HEK293 (cell line): ENCODE data around the gene LMOD3.

Experiments used
- CTCF ChIA-PET: fragments of 350-600 bp; formaldehyde crosslinking; extraction: SDS; loops from one replicate; lab custom pipeline; 2021; ENCODE audit warnings: antibody characterized with exemption; lab: Yijun Ruan, JAX
- POLR2A ChIA-PET: fragments of 300-600 bp; formaldehyde crosslinking; extraction: SDS; loops from one replicate; lab custom pipeline; 2020; ENCODE audit warnings: antibody characterized with exemption, inconsistent platforms; lab: Yijun Ruan, JAX
- H3K27ac ChIP-seq: fragments of 200-500 bp; sonication (Bioruptor generic); 2 replicates; pipeline ENCODE4 v1.5.1; 2014; ENCODE audit warnings: low read depth, low read length, control low read depth, inconsistent platforms; ENCODE audit errors: extremely low read depth
- H3K36me3 ChIP-seq, 2 experiments: fragments of 200-500 bp in 1 of 2; sonication (Bioruptor generic) in 1 of 2; 1 replicate in 1 of 2; 2 replicates in 1 of 2; pipeline ENCODE4 v1.5.1; 2014 to 2017; ENCODE audit warnings: inconsistent platforms in 2 of 2, low read length in 2 of 2; ENCODE audit not compliant: control insufficient read depth in 2 of 2, insufficient read depth in 1 of 2
- H3K4me1 ChIP-seq: fragments of 200-500 bp; sonication (Bioruptor generic); 2 replicates; pipeline ENCODE4 v1.5.1; 2014; ENCODE audit warnings: mild to moderate bottlenecking, low read length, inconsistent platforms; ENCODE audit not compliant: control insufficient read depth, insufficient read depth
- H3K4me3 ChIP-seq: 2 replicates; pipeline ENCODE4 v1.5.1; 2011; ENCODE audit warnings: low read depth, mild to moderate bottlenecking, control low read depth, low read length, moderate library complexity
- H3K9me3 ChIP-seq: fragments of 200-500 bp; sonication (Bioruptor generic); 2 replicates; pipeline ENCODE4 v1.5.1; 2014; ENCODE audit warnings: low read depth, low read length, inconsistent platforms; ENCODE audit not compliant: control insufficient read depth, insufficient read depth
- BCL11A ChIP-seq: fragments of 450-650 bp; formaldehyde crosslinking; IDR thresholded peaks from 2 replicates; pipeline ENCODE4 v1.5.1; 2016; ENCODE audit warnings: low read depth, missing biosample characterization, missing genetic modification characterization
- ELK4 ChIP-seq: IDR thresholded peaks from 2 replicates; pipeline ENCODE4 v1.6.1; 2011; ENCODE audit warnings: mild to moderate bottlenecking, low read depth, low read length, borderline replicate concordance
- GLI2 ChIP-seq: fragments of 450-650 bp; formaldehyde crosslinking; IDR thresholded peaks from 2 replicates; pipeline ENCODE4; 2017; ENCODE audit warnings: missing biosample characterization, missing genetic modification characterization, low read depth, borderline replicate concordance
- KLF8 ChIP-seq: fragments of 450-650 bp; formaldehyde crosslinking; IDR thresholded peaks from 2 replicates; pipeline ENCODE4 v1.5.1; 2016; ENCODE audit warnings: missing biosample characterization, missing genetic modification characterization
- OSR2 ChIP-seq: fragments of 450-650 bp; formaldehyde crosslinking; IDR thresholded peaks from 2 replicates; pipeline ENCODE4 v1.5.1; 2016; ENCODE audit warnings: missing biosample characterization, missing genetic modification characterization
- PBX3 ChIP-seq: sonication (generic); formaldehyde crosslinking; IDR thresholded peaks from 2 replicates; pipeline ENCODE4 v1.8.1; 2022; ENCODE audit warnings: mild to moderate bottlenecking, moderate library complexity, missing genetic modification reagents
- PRDM1 ChIP-seq: fragments of 450-650 bp; formaldehyde crosslinking; IDR thresholded peaks from 2 replicates; pipeline ENCODE4; 2016; ENCODE audit warnings: missing biosample characterization, missing genetic modification characterization
- ZBTB20 ChIP-seq: fragments of 450-650 bp; formaldehyde crosslinking; IDR thresholded peaks from 2 replicates; pipeline ENCODE4 v1.5.1; 2016; ENCODE audit warnings: missing biosample characterization, missing genetic modification characterization
- ZIC2 ChIP-seq: fragments of 450-650 bp; formaldehyde crosslinking; IDR thresholded peaks from 2 replicates; pipeline ENCODE4 v1.5.1; 2016; ENCODE audit warnings: missing biosample characterization, missing genetic modification characterization
- ZNF10 ChIP-seq: fragments of 450-650 bp; formaldehyde crosslinking; IDR thresholded peaks from 2 replicates; pipeline ENCODE4 v1.5.1; 2017; ENCODE audit warnings: missing biosample characterization, missing genetic modification characterization
- ZNF112 ChIP-seq: fragments of 450-650 bp; formaldehyde crosslinking; IDR thresholded peaks from 2 replicates; pipeline ENCODE4 v1.5.0; 2017; ENCODE audit warnings: missing biosample characterization, missing genetic modification characterization
- ZNF114 ChIP-seq: fragments of 450-650 bp; formaldehyde crosslinking; IDR thresholded peaks from 2 replicates; pipeline ENCODE4 v1.5.0; 2017; ENCODE audit warnings: missing biosample characterization, missing genetic modification characterization
- ZNF248 ChIP-seq: fragments of 450-650 bp; formaldehyde crosslinking; IDR thresholded peaks from 2 replicates; pipeline ENCODE4 v1.5.1; 2017; ENCODE audit warnings: missing biosample characterization, missing genetic modification characterization
- ZNF302 ChIP-seq: fragments of 450-650 bp; formaldehyde crosslinking; IDR thresholded peaks from 2 replicates; pipeline ENCODE4 v1.5.1; 2016; ENCODE audit warnings: missing biosample characterization, missing genetic modification characterization, low read depth
- ZNF416 ChIP-seq: fragments of 450-650 bp; formaldehyde crosslinking; IDR thresholded peaks from 2 replicates; pipeline ENCODE4 v1.5.1; 2016; ENCODE audit warnings: missing biosample characterization, missing genetic modification characterization
- ZNF510 ChIP-seq: fragments of 450-650 bp; formaldehyde crosslinking; IDR thresholded peaks from 2 replicates; pipeline ENCODE4 v1.5.1; 2018; ENCODE audit warnings: mild to moderate bottlenecking, missing genetic modification characterization, missing biosample characterization; ENCODE audit not compliant: insufficient replicate concordance
- ZNF514 ChIP-seq: fragments of 450-650 bp; formaldehyde crosslinking; IDR thresholded peaks from 2 replicates; pipeline ENCODE4 v1.5.1; 2016; ENCODE audit warnings: missing biosample characterization, missing genetic modification characterization
- ZNF555 ChIP-seq: fragments of 450-650 bp; formaldehyde crosslinking; conservative IDR thresholded peaks from 2 replicates; pipeline ENCODE4 v1.5.1; 2017; ENCODE audit warnings: missing biosample characterization, mild to moderate bottlenecking, missing genetic modification characterization, inconsistent platforms
- ZNF571 ChIP-seq: fragments of 450-650 bp; formaldehyde crosslinking; IDR thresholded peaks from 2 replicates; pipeline ENCODE4 v1.5.0; 2017; ENCODE audit warnings: missing biosample characterization, missing genetic modification characterization
- ZSCAN30 ChIP-seq: fragments of 450-650 bp; IDR thresholded peaks from 2 replicates; pipeline ENCODE4 v1.5.1; 2018; ENCODE audit warnings: missing biosample characterization, mild to moderate bottlenecking, missing genetic modification characterization, moderate library complexity
- TF ChIP-seq, protein P1 (sequence below): fragments of 450-650 bp; formaldehyde crosslinking; IDR thresholded peaks from 2 replicates; pipeline ENCODE4 v1.5.1; 2016; ENCODE audit warnings: missing biosample characterization, missing genetic modification characterization, borderline replicate concordance

LMOD3 gene

DNA sequence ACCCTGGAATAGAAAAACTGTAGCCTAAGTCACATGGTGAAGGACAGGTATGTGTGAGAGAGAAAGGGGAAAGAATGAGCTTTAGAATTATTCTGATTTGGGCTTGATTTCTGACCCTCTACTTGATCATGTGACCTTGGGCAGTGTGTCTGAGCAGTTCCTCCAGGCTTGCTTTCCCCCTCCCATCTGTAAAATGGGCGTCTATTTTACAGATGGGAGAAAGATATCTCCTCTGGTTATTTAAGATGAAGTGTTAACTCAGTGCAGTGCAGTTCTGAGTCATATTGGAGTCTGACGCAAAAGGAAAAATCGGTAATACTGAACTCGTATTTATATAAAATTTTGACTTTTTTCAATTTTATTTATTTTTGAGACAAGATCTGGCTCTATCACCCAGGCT, 38.1 kb upstream of the LMOD3 start:
- TF ChIP-seq PBX3 (CRISPR knock-in tag) (no peak), ZNF514 (tag by site-specific recombination) (no peak), ZNF416 (tag by site-specific recombination) (no peak)
- Histone ChIP-seq H3K27ac (no peak overlapping the region), H3K4me1 (no peaks in the 10 kb centered on the region), H3K36me3 (no peaks in the 10 kb centered on the region), H3K4me3 (no peak overlapping the region), H3K9me3 (no peaks in the 10 kb centered on the region)
- ChIA-PET CTCF (interaction anchor here (0.7 to 6.2 kb wide), 14 partner anchors 35 to 603 kb away, joined by 3 to 173 read pairs (median 6); no protein-coding TSS in a partner anchor), POLR2A (interaction anchor here (0.9 kb wide), 1 partner anchor 145 kb away, joined by 3 read pairs; no protein-coding TSS in a partner anchor)

- H3K9me3 ChIP-seq = no peaks in the 10 kb centered on the region
- no peaks in the 10 kb centered on the region for H3K36me3 ChIP-seq
- H3K4me3 ChIP-seq = no peak overlapping the region
- CTCF ChIA-PET = interaction anchor here (0.6 to 6.2 kb wide), 9 partner anchors 40 to 279 kb away, joined by 3 to 173 read pairs (median 5); no protein-coding TSS in a partner anchor
- no peaks in the 10 kb centered on the region for H3K4me1 ChIP-seq
- POLR2A ChIA-PET = interaction anchor here (0.9 kb wide), 1 partner anchor 145 kb away, joined by 3 read pairs; no protein-coding TSS in a partner anchor
- TF ChIP-seq OSR2 (no peak), KLF8 (tag by site-specific recombination) (no peak), ELK4 (no peak), ZNF302 (tag by site-specific recombination) (no peak), ZNF112 (tag by site-specific recombination) (no peak), ZNF571 (tag by site-specific recombination) (no peak), ZSCAN30 (tag by site-specific recombination) (no peak), BCL11A (tag by site-specific recombination) (no peak), ZIC2 (tag by site-specific recombination) (no peak), ZNF510 (no peak), ZNF248 (tag by site-specific recombination) (no peak)
- H3K27ac ChIP-seq = no peak overlapping the region
These were observed 37.7 kb upstream of the LMOD3 start for GRCh38 chr3:69160107-69160506.

GRCh38 chr3:69149586-69149985, 27.2 kb upstream of the LMOD3 start:
- CTCF ChIA-PET = interaction anchor here (0.7 kb wide), 1 partner anchor 600 kb away, joined by 3 read pairs; no protein-coding TSS in a partner anchor
- POLR2A ChIA-PET = no interaction called here

More at GRCh38 chr3:69149586-69149985, 27.2 kb upstream of the LMOD3 start:
- no peak overlapping the region for H3K4me3 ChIP-seq
- no peaks in the 10 kb centered on the region for H3K9me3 ChIP-seq
- TF ChIP-seq ZBTB20 (tag by site-specific recombination) (no peak), ZNF10 (no peak), ZNF555 (tag by site-specific recombination) (no peak), PRDM1 (tag by site-specific recombination) (no peak), ZNF114 (tag by site-specific recombination) (no peak), GLI2 (no peak)
- TF ChIP-seq, protein P1, sequence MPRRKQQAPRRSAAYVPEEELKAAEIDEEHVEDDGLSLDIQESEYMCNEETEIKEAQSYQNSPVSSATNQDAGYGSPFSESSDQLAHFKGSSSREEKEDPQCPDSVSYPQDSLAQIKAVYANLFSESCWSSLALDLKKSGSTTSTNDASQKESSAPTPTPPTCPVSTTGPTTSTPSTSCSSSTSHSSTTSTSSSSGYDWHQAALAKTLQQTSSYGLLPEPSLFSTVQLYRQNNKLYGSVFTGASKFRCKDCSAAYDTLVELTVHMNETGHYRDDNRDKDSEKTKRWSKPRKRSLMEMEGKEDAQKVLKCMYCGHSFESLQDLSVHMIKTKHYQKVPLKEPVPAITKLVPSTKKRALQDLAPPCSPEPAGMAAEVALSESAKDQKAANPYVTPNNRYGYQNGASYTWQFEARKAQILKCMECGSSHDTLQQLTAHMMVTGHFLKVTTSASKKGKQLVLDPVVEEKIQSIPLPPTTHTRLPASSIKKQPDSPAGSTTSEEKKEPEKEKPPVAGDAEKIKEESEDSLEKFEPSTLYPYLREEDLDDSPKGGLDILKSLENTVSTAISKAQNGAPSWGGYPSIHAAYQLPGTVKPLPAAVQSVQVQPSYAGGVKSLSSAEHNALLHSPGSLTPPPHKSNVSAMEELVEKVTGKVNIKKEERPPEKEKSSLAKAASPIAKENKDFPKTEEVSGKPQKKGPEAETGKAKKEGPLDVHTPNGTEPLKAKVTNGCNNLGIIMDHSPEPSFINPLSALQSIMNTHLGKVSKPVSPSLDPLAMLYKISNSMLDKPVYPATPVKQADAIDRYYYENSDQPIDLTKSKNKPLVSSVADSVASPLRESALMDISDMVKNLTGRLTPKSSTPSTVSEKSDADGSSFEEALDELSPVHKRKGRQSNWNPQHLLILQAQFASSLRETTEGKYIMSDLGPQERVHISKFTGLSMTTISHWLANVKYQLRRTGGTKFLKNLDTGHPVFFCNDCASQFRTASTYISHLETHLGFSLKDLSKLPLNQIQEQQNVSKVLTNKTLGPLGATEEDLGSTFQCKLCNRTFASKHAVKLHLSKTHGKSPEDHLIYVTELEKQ = no peak
- peaks cover 1% of the 10 kb centered on the region; the same call in 1 of the 2 replicates for H3K4me1 ChIP-seq
- H3K36me3 ChIP-seq = no peaks in the 10 kb centered on the region
- no peak overlapping the region for H3K27ac ChIP-seq
